SK-N-MC (cell line): ENCODE data around the gene SLC30A7.
A peak's percentile ranks its signal among the peaks of the same experiment; 100 is the strongest.
"Not testable (repeated sequence)": the region's sequence is repeated elsewhere in the genome, so short reads cannot be mapped to it uniquely, and the experiment has no call there.

Experiments used
- DNase-seq: peaks from one replicate; pipeline ENCODE4 v3.0.0-alpha.2; 2011; ENCODE audit warnings: low read depth, low spot score
- H3K27ac ChIP-seq: fragments of 200-600 bp; sonication (generic); 2 replicates; pipeline ENCODE4 v1.5.1; 2016; ENCODE audit warnings: mixed run types
- H3K36me3 ChIP-seq: fragments of 200-600 bp; sonication (generic); 2 replicates; pipeline ENCODE4 v1.6.1; 2017; ENCODE audit warnings: antibody characterized with exemption, low read length, mixed read lengths; ENCODE audit not compliant: insufficient read depth
- H3K4me3 ChIP-seq: fragments of 200-600 bp; sonication (generic); 2 replicates; pipeline ENCODE4 v1.5.1; 2016
- H3K9ac ChIP-seq: fragments of 200-600 bp; sonication (generic); 2 replicates; pipeline ENCODE4 v1.8.0; 2017; ENCODE audit warnings: mixed run types, mixed read lengths; ENCODE audit not compliant: insufficient read length
- H3K9me3 ChIP-seq: fragments of 200-600 bp; sonication (generic); 2 replicates; pipeline ENCODE4 v1.6.1; 2017; ENCODE audit warnings: low read depth, mild to moderate bottlenecking, antibody characterized with exemption, low read length, moderate library complexity, mixed read lengths
- EZH2 ChIP-seq: fragments of 200-600 bp; sonication (generic); IDR thresholded peaks from one replicate; pipeline ENCODE4 v1.6.1; 2017; ENCODE audit warnings: antibody characterized with exemption
- FOXP2 ChIP-seq: optimal IDR thresholded peaks from 2 replicates; pipeline ENCODE3; 2011; ENCODE audit warnings: mild to moderate bottlenecking, moderate library complexity; ENCODE audit not compliant: insufficient read depth; ENCODE audit errors: extremely low read length, control extremely low read depth
- POLR2AphosphoS5 ChIP-seq: IDR thresholded peaks from 2 replicates; pipeline ENCODE4 v1.6.1; 2012; ENCODE audit warnings: mild to moderate bottlenecking, low read depth, low read length, borderline replicate concordance

The SLC30A7 gene, protein sequence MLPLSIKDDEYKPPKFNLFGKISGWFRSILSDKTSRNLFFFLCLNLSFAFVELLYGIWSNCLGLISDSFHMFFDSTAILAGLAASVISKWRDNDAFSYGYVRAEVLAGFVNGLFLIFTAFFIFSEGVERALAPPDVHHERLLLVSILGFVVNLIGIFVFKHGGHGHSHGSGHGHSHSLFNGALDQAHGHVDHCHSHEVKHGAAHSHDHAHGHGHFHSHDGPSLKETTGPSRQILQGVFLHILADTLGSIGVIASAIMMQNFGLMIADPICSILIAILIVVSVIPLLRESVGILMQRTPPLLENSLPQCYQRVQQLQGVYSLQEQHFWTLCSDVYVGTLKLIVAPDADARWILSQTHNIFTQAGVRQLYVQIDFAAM

DNA sequence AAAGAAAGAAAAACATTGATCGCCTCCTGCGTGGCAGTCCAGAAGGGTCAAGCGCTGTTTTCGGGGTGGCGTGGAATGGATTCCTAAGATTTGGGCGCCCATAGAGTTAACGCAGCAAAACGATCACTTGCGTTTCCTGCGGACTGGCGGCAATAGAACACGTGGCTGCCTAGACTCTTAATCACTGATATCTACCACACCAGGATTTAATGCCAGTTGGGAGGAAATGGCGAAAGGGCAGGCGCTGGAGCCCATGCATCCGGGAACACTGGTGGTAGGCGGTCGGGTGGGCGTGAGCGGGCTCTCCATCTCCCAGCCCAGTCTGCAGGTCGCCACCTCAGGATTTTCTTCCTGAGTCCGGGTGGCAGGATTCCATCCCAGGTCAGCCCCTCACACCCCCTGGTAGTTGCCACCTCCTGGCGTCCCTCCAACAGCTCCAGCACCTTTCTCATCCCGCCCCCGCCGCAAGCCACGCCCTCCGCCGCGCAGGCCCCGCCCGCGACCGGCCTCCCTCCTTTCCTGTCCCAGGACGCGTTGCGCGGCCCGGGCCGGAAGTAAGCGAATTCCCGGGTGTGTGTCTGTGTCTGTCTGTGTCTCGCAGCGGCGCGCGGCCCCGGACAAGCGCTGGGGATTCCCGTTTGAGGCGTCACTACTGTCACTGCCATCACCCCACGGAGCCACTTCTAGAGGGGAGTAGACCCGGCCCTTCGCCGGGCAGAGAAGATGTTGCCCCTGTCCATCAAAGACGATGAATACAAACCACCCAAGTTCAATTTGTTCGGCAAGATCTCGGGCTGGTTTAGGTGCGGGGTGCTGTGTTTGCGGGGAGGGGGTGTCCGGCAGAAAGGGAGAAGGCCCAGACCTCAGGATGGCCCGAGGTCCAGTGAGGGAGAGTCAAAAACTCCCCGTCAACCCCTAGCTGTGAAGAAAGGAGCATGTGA, at the start of gene SLC30A7:
TSS of gene SLC30A7 (plus strand) at position 551 of the 941 bp plus-strand sequence. CDS start at position 724, 173 bp downstream.
- DNase-seq, result peak; percentile 44
- Histone ChIP-seq H3K9ac (peak within 1 kb of the TSS; percentile 97), H3K27ac (peak within 1 kb of the TSS; percentile 92), H3K36me3 (peaks cover 31% of the 10 kb centered on the region), H3K4me3 (peak within 1 kb of the TSS; percentile 97), H3K9me3 (0 out of 2 replicates have a peak, but pooled peaks cover 5% of the 10 kb centered on the region)
- TF ChIP-seq POLR2AphosphoS5 (peak; percentile 88), EZH2 (no peak), FOXP2 (no peak)

DNA sequence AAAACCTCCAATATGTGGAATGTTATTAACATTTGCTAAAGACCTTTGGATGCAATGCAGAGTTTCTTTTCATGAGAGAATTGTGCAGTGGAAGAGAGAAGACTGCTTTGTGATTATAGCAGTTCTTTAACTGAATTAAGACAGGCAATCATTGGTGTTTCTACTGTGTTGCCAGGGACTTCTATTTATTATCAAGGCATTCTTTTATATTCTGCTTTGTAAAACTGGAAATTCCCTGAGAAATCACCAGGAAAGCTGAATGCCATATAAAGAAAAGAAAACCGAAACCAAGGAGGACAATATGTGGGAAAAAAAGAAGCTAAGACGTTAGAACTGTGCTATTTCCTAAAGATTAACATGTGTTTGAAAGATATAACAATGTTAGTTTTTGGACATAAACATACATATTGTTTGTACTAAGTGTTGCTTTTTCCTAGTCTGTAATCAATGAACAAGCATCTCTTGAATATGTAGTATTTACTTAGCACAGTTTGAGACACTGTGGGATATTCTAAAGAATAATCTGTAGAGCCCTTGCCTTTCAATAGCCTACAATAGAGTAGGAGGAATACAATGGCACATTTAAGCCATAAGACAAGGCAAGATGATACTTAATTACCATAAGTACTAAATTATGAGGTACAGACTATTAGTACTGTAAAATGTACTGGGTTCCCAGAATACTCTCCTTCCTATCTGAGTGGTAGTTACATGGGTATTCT, 48.4 kb upstream of the SLC30A7 start:
- Histone ChIP-seq H3K27ac (no peak overlapping the region), H3K9ac (no peak overlapping the region), H3K4me3 (no peak overlapping the region), H3K36me3 (no peaks in the 10 kb centered on the region), H3K9me3 (no peaks in the 10 kb centered on the region)
- DNase-seq, result no peak
- no peak for TF ChIP-seq POLR2AphosphoS5
- no peak for TF ChIP-seq EZH2
- no peak for TF ChIP-seq FOXP2

DNA sequence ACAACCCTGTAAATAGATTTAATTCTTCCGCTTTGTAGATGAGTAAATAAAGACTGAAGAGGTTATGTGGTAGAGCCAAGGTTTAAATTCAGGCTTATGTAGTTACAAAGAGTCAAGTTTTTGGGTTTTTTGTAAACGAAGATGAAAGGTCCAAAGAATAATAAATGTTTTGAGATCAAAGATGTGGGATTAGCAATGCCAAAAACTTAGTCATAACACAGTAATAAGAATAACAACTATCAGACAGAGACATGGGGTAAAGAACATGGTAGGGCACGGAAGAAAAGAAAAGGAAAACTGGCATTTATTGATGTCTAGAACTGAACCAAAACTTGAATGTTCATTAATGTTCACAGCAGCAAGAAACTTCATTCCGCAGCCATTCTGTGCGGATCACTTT, 44.2 kb upstream of the SLC30A7 start:
- Histone ChIP-seq H3K27ac (no peak overlapping the region), H3K4me3 (no peak overlapping the region), H3K9ac (no peak overlapping the region), H3K9me3 (no peaks in the 10 kb centered on the region), H3K36me3 (no peaks in the 10 kb centered on the region)
- DNase-seq, result no peak
- no peak for TF ChIP-seq EZH2
- no peak for TF ChIP-seq FOXP2
- no peak for TF ChIP-seq POLR2AphosphoS5

DNA sequence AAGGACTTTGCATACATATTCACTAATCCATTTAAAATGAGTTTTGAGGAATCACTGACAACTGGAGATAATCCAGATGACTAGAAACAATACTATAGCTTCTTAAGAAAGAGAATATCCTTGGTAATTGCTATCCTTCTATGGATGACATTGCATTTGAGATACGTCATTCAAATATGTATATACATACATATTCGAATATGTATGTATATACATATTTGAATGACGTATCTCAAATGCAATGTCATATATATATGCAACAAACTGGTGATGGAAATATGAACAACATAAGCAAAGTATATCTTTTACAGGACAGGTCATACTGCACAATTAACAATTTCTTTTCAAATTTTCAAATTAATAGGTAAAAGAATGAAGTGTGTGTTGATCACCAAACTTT, 42.9 kb upstream of the SLC30A7 start:
- Histone ChIP-seq H3K4me3 (no peak overlapping the region), H3K27ac (no peak overlapping the region), H3K9ac (no peak overlapping the region), H3K36me3 (no peaks in the 10 kb centered on the region), H3K9me3 (no peaks in the 10 kb centered on the region)
- DNase-seq, result no peak
- TF ChIP-seq EZH2, result no peak
- TF ChIP-seq FOXP2, result no peak
- no peak for TF ChIP-seq POLR2AphosphoS5

DNA sequence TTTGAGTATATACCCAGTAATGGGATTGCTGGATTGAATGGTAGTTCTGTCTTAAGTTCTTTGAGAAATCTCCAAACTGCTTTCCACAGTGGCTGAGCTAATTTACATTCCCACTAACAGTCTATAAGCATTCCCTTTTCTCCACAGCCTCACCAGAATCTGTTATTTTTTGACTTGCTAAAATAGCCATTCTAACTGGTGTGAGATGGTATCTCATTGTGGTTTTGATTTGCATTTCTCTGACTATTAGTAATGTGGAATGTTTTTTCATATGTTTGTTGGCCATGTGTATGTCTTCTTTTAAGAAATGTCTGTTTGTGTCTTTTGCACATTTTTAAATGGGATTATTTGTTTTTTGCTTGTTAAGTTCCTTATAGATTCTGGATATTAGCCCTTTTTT, 40.8 kb upstream of the SLC30A7 start:
- DNase-seq, H3K9me3 ChIP-seq, H3K36me3 ChIP-seq, H3K27ac ChIP-seq, H3K9ac ChIP-seq, H3K4me3 ChIP-seq: not testable (repeated sequence)

DNA sequence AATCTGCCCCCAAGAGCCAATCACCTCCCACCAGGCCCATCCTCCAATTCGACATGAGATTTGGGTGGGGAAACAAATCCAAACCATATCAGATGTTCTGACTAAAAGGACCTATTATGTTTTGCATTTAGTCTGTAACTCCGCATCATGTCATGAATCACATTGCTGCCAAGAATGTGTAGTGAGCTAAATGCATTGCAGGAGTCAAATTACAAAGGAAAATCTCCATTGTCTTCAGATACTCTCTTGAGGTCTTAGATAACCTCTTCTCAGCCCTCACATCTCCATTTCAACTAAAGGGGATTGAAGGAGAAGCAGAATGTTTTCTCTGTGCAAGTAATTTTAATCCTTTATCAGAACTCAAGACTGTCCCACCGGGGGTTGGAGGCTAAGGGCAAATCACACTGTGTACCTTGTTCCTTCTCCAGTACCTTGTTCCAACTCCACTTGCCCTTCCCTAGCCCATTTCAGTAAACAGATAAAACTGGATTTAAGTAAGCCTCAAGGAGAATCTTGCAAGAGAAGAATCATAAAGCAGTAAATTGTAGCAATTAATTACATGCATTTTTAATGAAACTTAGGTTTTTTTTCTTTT, 35.4 kb upstream of the SLC30A7 start:
- no peak for DNase-seq
- H3K36me3 ChIP-seq, result no peaks in the 10 kb centered on the region
- no peak overlapping the region for H3K4me3 ChIP-seq
- TF ChIP-seq EZH2, result no peak
- TF ChIP-seq FOXP2, result no peak
- no peak for TF ChIP-seq POLR2AphosphoS5
- no peaks in the 10 kb centered on the region for H3K9me3 ChIP-seq
- no peak overlapping the region for H3K27ac ChIP-seq
- no peak overlapping the region for H3K9ac ChIP-seq

DNA sequence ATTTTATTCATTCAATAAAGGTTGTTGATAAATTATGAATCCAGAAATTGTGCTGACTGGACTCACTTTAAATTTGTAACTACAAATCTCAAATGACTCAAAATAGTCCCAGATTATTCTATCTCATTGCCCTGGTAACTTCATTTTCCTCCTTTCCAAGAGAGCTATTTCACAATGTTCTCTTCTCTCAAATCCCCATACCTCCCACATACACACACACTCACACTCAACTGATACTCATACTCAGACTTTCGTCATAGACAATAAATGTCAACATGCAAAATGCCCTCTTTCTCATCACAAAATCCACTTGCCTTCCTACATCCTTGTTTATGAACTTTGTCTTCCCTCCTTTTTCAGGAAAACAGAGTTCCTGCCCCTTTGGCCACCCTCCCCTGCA, 34.5 kb upstream of the SLC30A7 start:
- Histone ChIP-seq H3K27ac (no peak overlapping the region), H3K9ac (no peak overlapping the region), H3K9me3 (no peaks in the 10 kb centered on the region), H3K4me3 (no peak overlapping the region), H3K36me3 (no peaks in the 10 kb centered on the region)
- no peak for TF ChIP-seq POLR2AphosphoS5
- no peak for TF ChIP-seq EZH2
- no peak for TF ChIP-seq FOXP2
- no peak for DNase-seq

DNA sequence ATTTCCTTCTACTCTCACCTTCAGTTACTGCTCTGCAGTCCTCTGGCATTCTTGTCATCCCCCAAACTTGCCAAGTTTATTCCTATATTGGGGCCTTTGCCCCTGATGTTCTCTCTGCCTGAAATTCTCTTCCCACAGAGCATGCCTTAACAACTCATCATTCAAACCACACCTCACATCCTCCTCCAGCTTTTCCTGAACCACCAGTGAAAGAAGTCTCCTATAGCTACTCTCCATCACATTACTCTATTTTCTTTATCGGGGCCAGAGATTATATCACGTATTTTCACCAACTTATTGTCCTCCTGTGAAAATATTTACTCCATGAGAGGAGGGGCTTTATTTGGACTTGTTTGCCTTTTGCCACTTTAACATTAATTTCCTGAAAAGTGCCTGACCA, 33.3 kb upstream of the SLC30A7 start:
- Histone ChIP-seq H3K36me3 (no peaks in the 10 kb centered on the region), H3K9ac (no peak overlapping the region), H3K4me3 (no peak overlapping the region), H3K27ac (no peak overlapping the region), H3K9me3 (no peaks in the 10 kb centered on the region)
- no peak for DNase-seq
- TF ChIP-seq POLR2AphosphoS5, result no peak
